ENCODE data around the gene BTG1.
"Not testable (repeated sequence)": the region's sequence is repeated elsewhere in the genome, so short reads cannot be mapped to it uniquely, and the experiment has no call there.

BTG1 gene

GRCh38 chr12:92098594-92099380, 46.9 kb downstream of the BTG1 start:
- DNase-seq (ENCODE audit: low read depth, low spot score) = no peak

DNA sequence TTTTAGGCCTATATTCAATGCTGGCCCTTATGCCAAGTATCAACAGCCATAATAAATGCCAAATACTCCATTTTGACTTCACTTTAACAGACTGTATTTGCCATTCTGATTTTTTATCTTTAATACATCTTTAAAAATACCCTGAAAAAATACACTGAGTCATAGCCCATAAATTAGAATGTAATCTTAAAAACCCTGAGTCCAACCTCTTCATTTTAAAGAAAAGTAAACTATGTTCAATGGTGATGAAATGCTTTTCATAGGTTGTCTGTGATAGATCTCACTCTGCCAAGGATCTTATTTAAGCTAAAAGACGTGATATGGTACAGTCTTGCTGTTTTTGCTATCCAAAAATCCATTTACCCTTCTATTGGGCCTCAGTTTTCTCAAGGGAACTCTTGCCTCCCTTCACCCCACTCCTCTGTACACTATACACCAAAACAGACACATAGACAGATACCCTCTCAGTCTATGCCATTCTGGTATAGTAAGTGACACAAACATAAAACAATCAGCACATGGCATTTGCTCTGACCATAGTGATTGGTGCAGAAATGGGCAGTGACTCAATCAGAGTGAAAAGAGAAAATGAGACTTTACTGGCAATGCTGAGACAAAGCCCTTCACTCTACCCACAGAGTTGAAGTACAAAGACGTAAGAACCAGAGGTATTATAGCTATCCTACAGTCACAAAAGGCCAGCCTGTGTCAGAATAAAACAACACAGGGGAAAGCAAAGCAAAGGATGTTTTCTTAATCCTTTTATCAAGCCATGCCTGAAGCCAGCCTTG, 49.1 kb downstream of the BTG1 start:
- DNase-seq (ENCODE audit: low read depth, low spot score) = no peak

DNA sequence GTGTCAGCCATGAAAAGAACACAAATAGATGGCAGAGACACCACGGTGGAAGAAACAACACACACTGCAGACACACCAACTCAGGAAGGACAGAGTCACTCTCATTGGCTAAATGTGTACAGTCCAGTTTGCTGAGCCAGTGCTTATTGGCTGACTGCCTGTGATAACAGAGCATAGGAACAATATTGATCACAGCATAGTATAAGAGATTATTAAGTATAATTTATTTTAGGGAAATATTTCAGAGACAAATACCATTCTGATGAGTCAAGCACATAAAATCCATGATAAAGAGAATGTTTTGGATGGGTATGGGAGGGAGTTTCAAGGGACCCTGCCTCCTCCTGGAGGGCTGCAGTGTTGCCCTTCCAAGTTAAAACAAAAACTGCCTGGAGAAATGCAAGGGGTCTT, 50.9 kb downstream of the BTG1 start:
- DNase-seq (ENCODE audit: low read depth, low spot score) = no peak

DNA sequence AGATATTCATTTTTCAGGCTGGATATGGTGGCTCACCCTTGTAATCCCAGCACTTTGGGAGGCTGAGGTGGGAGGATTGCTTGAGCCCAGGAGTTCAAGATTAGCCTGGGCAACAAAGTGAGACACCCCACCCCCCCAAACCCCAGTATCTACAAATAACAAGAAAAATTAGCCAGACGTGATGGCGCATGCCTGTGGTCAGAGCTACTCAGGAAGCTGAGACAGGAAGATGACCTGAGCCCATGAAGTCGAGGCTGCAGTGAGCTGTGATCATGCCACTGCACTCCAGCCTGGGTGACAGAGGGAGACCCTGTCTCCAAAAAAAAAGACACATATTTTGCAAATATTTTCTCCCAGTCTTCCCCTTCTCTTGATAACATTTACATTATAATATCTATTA, 51.3 kb downstream of the BTG1 start:
- not testable (repeated sequence) for DNase-seq (ENCODE audit: low read depth, low spot score)

Measured in activated naive CD8-positive, alpha-beta T cell treated with anti-CD3 and anti-CD28 coated beads, Interleukin-2, amount 50 U/mL, for 16 hours (primary cell).